Type B pancreatic cell (in vitro differentiated cells): ENCODE measurements around the gene MRPL23. TPM values are rescaled to one million over a fixed set of nuclear protein-coding genes. Genes with fewer than 3 reads are reported as not detected.
A peak's percentile ranks its signal among the peaks of the same experiment; 100 is the strongest.

Source experiments
- DNase-seq: peaks from one replicate; pipeline ENCODE4 v3.0.0; 2021; ENCODE audit warnings: mixed read lengths; ENCODE audit not compliant: unreplicated experiment; ENCODE audit errors: extremely low spot score
- H3K27ac Mint-ChIP-seq: 2 replicates; pipeline ENCODE4 v1.8.0; 2021; ENCODE audit warnings: mild to moderate bottlenecking, mixed read lengths
- H3K27me3 Mint-ChIP-seq: 2 replicates; pipeline ENCODE4 v1.8.0; 2021; ENCODE audit warnings: mixed read lengths
- H3K36me3 Mint-ChIP-seq: 2 replicates; pipeline ENCODE4 v1.8.0; 2021; ENCODE audit warnings: mixed read lengths
- H3K4me1 Mint-ChIP-seq: one replicate; pipeline ENCODE4 v1.8.0; 2021; ENCODE audit warnings: mixed read lengths; ENCODE audit not compliant: unreplicated experiment
- H3K4me3 Mint-ChIP-seq: 2 replicates; pipeline ENCODE4 v1.8.0; 2021; ENCODE audit warnings: mild to moderate bottlenecking, mixed read lengths
- H3K9me3 Mint-ChIP-seq: 2 replicates; pipeline ENCODE4 v1.8.0; 2021; ENCODE audit warnings: mixed read lengths
- CTCF ChIP-seq: fragments of 200-600 bp; sonication (generic); conservative IDR thresholded peaks from 2 replicates; pipeline ENCODE4 v1.5.0; 2021; ENCODE audit warnings: antibody characterized with exemption, mild to moderate bottlenecking
- total RNA-seq: library from RNA; stranded (reverse); gene quantifications from 2 replicates; pipeline ENCODE4 v1.2.1, GENCODE V29; 2021; ENCODE audit warnings: low replicate concordance

Gene MRPL23
- total RNA-seq, 1 donor from 2014 or later = 46.1 TPM

- Mint-ChIP-seq H3K27me3 (no peaks in the 10 kb centered on the region), H3K4me3 (peak overlapping the region; percentile 59), H3K4me1 (peaks cover 29% of the 10 kb centered on the region), H3K36me3 (no peaks in the 10 kb centered on the region), H3K9me3 (no peaks in the 10 kb centered on the region), H3K27ac (peak overlapping the region; percentile 82)
- no peak for DNase-seq
- TF ChIP-seq CTCF = no peak
These were observed 19.9 kb upstream of the MRPL23 start for GRCh38 chr11:1927026-1927847.

- Mint-ChIP-seq H3K27ac (peak overlapping the region; percentile 82), H3K4me1 (peaks cover 29% of the 10 kb centered on the region)
These were observed 19.2 kb upstream of the MRPL23 start for GRCh38 chr11:1927848-1928469.

GRCh38 chr11:1928470-1928890 is 18.7 kb upstream of the MRPL23 start:
- Mint-ChIP-seq H3K27me3 (no peaks in the 10 kb centered on the region), H3K27ac (peak overlapping the region; percentile 61), H3K36me3 (peaks cover 4% of the 10 kb centered on the region), H3K9me3 (no peaks in the 10 kb centered on the region), H3K4me1 (peaks cover 28% of the 10 kb centered on the region), H3K4me3 (no peak overlapping the region)
- DNase-seq = peak; percentile 68
- no peak for TF ChIP-seq CTCF

More at GRCh38 chr11:1927848-1928469, 19.2 kb upstream of the MRPL23 start:
- no peak for DNase-seq
- H3K27me3 Mint-ChIP-seq = no peaks in the 10 kb centered on the region
- H3K36me3 Mint-ChIP-seq = no peaks in the 10 kb centered on the region
- H3K4me3 Mint-ChIP-seq = no peak overlapping the region
- TF ChIP-seq CTCF = no peak
- H3K9me3 Mint-ChIP-seq = no peaks in the 10 kb centered on the region

GRCh38 chr11:1928891-1929541 is 18.1 kb upstream of the MRPL23 start:
- DNase-seq = peak; percentile 68
- peaks cover 4% of the 10 kb centered on the region for H3K36me3 Mint-ChIP-seq
- no peak for TF ChIP-seq CTCF
- H3K4me1 Mint-ChIP-seq = peaks cover 22% of the 10 kb centered on the region
- no peaks in the 10 kb centered on the region for H3K27me3 Mint-ChIP-seq
- peak overlapping the region; percentile 61 for H3K27ac Mint-ChIP-seq
- no peak overlapping the region for H3K4me3 Mint-ChIP-seq
- H3K9me3 Mint-ChIP-seq = no peaks in the 10 kb centered on the region

- Mint-ChIP-seq H3K4me3 (no peak overlapping the region), H3K27me3 (no peaks in the 10 kb centered on the region), H3K9me3 (no peaks in the 10 kb centered on the region), H3K36me3 (peaks cover 4% of the 10 kb centered on the region), H3K4me1 (peaks cover 22% of the 10 kb centered on the region), H3K27ac (peak overlapping the region; percentile 33)
- peak; percentile 66 for DNase-seq
- no peak for TF ChIP-seq CTCF
These were observed 17.3 kb upstream of the MRPL23 start for GRCh38 chr11:1929621-1930461.
